HCT116 (cell line): Measurements from ENCODE around the gene ERMARD. TPM values are rescaled to one million over a fixed set of nuclear protein-coding genes. Genes with fewer than 3 reads are reported as not detected.

Source experiments
- ATAC-seq: fragments of 200-7000 bp; cut with Tn5 transposase; 2 replicates; pipeline ENCODE4 v1.9.1; 2020; ENCODE audit warnings: mild to moderate bottlenecking, moderate library complexity
- BruUV-seq: library from RNA; stranded (reverse); fragments of 400-500 nt; replicated peaks from 2 replicates; lab custom pipeline; 2021; lab: Mats Ljungman, UMichigan
- CTCF ChIA-PET: fragments of 300-600 bp; sonication (Branson Sonifier 250); formaldehyde crosslinking; loops from one replicate; lab custom pipeline; 2021; ENCODE audit warnings: antibody characterized with exemption; lab: Charles Lee
- POLR2A ChIA-PET: fragments of 300-600, 350-600 bp; sonication (Branson Sonifier 250); formaldehyde crosslinking; loops from one replicate; lab custom pipeline; 2021; ENCODE audit warnings: antibody characterized with exemption; lab: Charles Lee
- RAD21 ChIA-PET, 2 experiments: fragments of 300-600 bp; sonication (Branson Sonifier 250); formaldehyde crosslinking; loops; one replicate each; lab custom pipeline; 2023; ENCODE audit warnings: low total read pairs in 2 of 2; ENCODE audit not compliant: uncharacterized antibody in 2 of 2, unreplicated experiment in 2 of 2, low non-redundant PET in 1 of 2; lab: Charles Lee
- DNase-seq: peaks from one replicate; pipeline ENCODE4 v3.0.0-alpha.2; 2010; ENCODE audit warnings: low read depth, low spot score
- H2AFZ ChIP-seq: fragments of 200-600 bp; shearing (Covaris generic), sonication (generic); 2 replicates; pipeline ENCODE4 v1.6.1; 2017; ENCODE audit warnings: low read depth, mixed run types, mixed read lengths, antibody characterized with exemption, low read length; ENCODE audit not compliant: poor library complexity, severe bottlenecking
- H3K27ac ChIP-seq: 2 replicates; pipeline ENCODE4 v1.5.1; 2012; ENCODE audit warnings: low read depth, low read length
- H3K27me3 ChIP-seq: fragments of 200-600 bp; sonication (generic); 2 replicates; pipeline ENCODE4 v1.6.1; 2016; ENCODE audit warnings: mixed run types, low read length, mixed read lengths; ENCODE audit not compliant: insufficient read depth
- H3K36me3 ChIP-seq, 2 experiments: fragments of 200-500 bp in 1 of 2; fragments of 200-600 bp in 1 of 2; sonication (Bioruptor generic) in 1 of 2; sonication (generic) in 1 of 2; 2 replicates each; pipeline versions ENCODE4 v1.5.1 to v1.6.1; 2014 to 2016; ENCODE audit warnings: low read length in 2 of 2, inconsistent platforms in 1 of 2, mixed read lengths in 1 of 2, mixed run types in 1 of 2; ENCODE audit not compliant: insufficient read depth in 2 of 2, control insufficient read depth in 1 of 2
- H3K4me1 ChIP-seq, 2 experiments: fragments of 200-600 bp in 1 of 2; sonication (generic) in 1 of 2; 2 replicates each; pipeline versions ENCODE4 v1.5.1 to v1.6.1; 2012 to 2017; ENCODE audit warnings: low read length in 2 of 2, inconsistent platforms in 1 of 2, mild to moderate bottlenecking in 1 of 2, mixed read lengths in 1 of 2, mixed run types in 1 of 2, moderate library complexity in 1 of 2; ENCODE audit not compliant: insufficient read depth in 2 of 2, control insufficient read depth in 1 of 2
- H3K4me2 ChIP-seq: fragments of 200-600 bp; sonication (generic); 2 replicates; pipeline ENCODE4 v1.6.1; 2017; ENCODE audit warnings: mixed run types, low read length, mixed read lengths
- H3K4me3 ChIP-seq, 2 experiments: fragments of 200-600 bp in 1 of 2; sonication (generic) in 1 of 2; replicated peaks in 1 of 2; 2 replicates each; pipeline ENCODE4 v1.5.1; 2011 to 2016; ENCODE audit warnings: low read length in 2 of 2, control low read depth in 1 of 2, low read depth in 1 of 2, mild to moderate bottlenecking in 1 of 2, mixed read lengths in 1 of 2, mixed run types in 1 of 2
- H3K79me2 ChIP-seq: fragments of 200-600 bp; sonication (generic); 2 replicates; pipeline ENCODE4 v1.6.1; 2017; ENCODE audit warnings: mild to moderate bottlenecking, mixed run types, low read length, moderate library complexity, mixed read lengths; ENCODE audit not compliant: insufficient read depth
- H3K9ac ChIP-seq: fragments of 200-600 bp; sonication (generic); 2 replicates; pipeline ENCODE4 v1.6.1; 2016; ENCODE audit warnings: low read length, mixed read lengths
- H3K9me2 ChIP-seq: fragments of 200-600 bp; sonication (generic), shearing (Covaris generic); 2 replicates; pipeline ENCODE4 v1.6.1; 2017; ENCODE audit warnings: mixed run types, mild to moderate bottlenecking, moderate library complexity; ENCODE audit not compliant: insufficient read depth
- H3K9me3 ChIP-seq, 2 experiments: fragments of 200-500 bp in 1 of 2; fragments of 200-600 bp in 1 of 2; sonication (Bioruptor generic) in 1 of 2; sonication (generic) in 1 of 2; 2 replicates each; pipeline ENCODE4 v1.6.1; 2014 to 2017; ENCODE audit warnings: low read length in 2 of 2, mixed read lengths in 2 of 2, inconsistent platforms in 1 of 2, low read depth in 1 of 2, mild to moderate bottlenecking in 1 of 2, mixed run types in 1 of 2, moderate library complexity in 1 of 2; ENCODE audit not compliant: control insufficient read depth in 1 of 2, insufficient read depth in 1 of 2
- H4K20me1 ChIP-seq: fragments of 200-600 bp; sonication (generic), shearing (Covaris generic); 2 replicates; pipeline ENCODE4 v1.6.1; 2017; ENCODE audit warnings: mixed run types, mild to moderate bottlenecking, moderate library complexity; ENCODE audit not compliant: insufficient read depth
- ATF3 ChIP-seq: IDR thresholded peaks from 2 replicates; pipeline ENCODE4 v1.6.1; 2012
- EGR1 ChIP-seq: IDR thresholded peaks from 2 replicates; pipeline ENCODE4 v1.6.1; 2012; ENCODE audit warnings: low read depth
- POLR2AphosphoS5 ChIP-seq: IDR thresholded peaks from 2 replicates; pipeline ENCODE4 v1.6.1; 2011; ENCODE audit warnings: mild to moderate bottlenecking, low read depth, low read length, moderate library complexity
- REST ChIP-seq: IDR thresholded peaks from 2 replicates; pipeline ENCODE4 v1.6.1; 2012; ENCODE audit warnings: low read depth
- SIN3A ChIP-seq: IDR thresholded peaks from 2 replicates; pipeline ENCODE4 v1.6.1; 2012; ENCODE audit warnings: low read depth
- SRF ChIP-seq: IDR thresholded peaks from 2 replicates; pipeline ENCODE4 v1.6.1; 2012; ENCODE audit warnings: low read depth
- YY1 ChIP-seq: IDR thresholded peaks from 2 replicates; pipeline ENCODE4 v1.6.1; 2011; ENCODE audit warnings: low read length, low read depth, moderate library complexity, mild to moderate bottlenecking; ENCODE audit not compliant: insufficient replicate concordance; ENCODE audit errors: extremely low read depth
- ZNF274 ChIP-seq: fragments of 200-500 bp; sonication (Bioruptor generic); IDR thresholded peaks from 2 replicates; pipeline ENCODE4 v1.6.1; 2014; ENCODE audit warnings: mild to moderate bottlenecking, low read depth, low read length, inconsistent platforms
- intact Hi-C: fragments of 100-400 bp; cut with micrococcal nuclease; formaldehyde crosslinking; loops from 2 replicates; pipeline ENCODE4 v1.10.0; 2022
- total RNA-seq: library from RNA; stranded (reverse); gene quantifications from one replicate; pipeline ENCODE4 v1.2.1, GENCODE V29; 2021; ENCODE audit not compliant: unreplicated experiment

The ERMARD gene
- total RNA-seq, 1 experiment from 2014 or later = 24.7 TPM

DNA sequence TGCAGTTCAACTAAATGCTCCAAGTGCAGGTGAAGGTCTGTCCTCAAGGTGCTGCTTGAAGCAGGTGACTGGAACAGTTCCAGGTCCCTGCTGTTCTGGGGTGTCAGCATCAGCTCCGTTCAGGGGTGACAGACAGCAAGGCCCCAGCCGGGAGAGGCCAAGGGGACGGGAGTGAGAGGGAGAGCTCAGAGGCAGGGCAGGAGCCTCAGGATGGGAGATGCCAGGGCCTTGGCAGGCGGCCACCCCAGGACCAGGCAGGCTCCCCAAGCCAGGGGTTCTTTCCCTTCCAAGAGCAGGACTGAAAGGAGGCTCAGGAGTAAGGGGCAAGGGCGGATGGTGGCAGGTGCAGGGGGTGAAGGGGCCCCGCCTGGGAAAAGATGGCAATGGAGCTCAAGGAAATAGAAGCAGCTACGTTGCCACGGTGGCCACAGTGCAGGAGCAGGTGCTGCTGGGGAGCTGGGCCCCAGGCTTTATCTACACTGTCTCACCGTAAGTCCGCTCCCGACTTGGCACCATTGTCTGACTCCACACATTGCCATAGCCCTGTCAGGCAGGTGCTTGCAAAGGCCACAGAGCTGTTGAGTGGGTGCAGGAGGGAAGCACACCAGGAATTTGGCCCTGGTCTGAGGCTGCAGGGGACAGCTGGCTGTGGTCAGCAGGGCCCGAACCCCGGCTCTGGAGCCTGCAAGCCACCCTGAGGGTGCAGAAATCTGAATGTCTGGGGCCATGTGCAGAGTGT lies 43.1 kb downstream of the ERMARD start:
- no peak for ATAC-seq
- no peak for TF ChIP-seq POLR2AphosphoS5
- no peak for TF ChIP-seq EGR1
- TF ChIP-seq REST = no peak
- TF ChIP-seq ZNF274 = no peak
- TF ChIP-seq YY1 = no peak
- no peak for TF ChIP-seq SIN3A
- TF ChIP-seq SRF = no peak
- TF ChIP-seq ATF3 = no peak
- TF ChIP-seq, all 23 proteins: peak for 0
- CTCF ChIA-PET = interaction anchor here (1.3 kb wide), 1 partner anchor 12 kb away, joined by 4 read pairs; no protein-coding TSS in a partner anchor
- BruUV-seq = no TSS peak
- Histone ChIP-seq H3K9me2 (no peaks in the 10 kb centered on the region), H3K9me3 (no peaks in the 10 kb centered on the region), H3K9ac (no peak overlapping the region), H3K36me3 (no peaks in the 10 kb centered on the region), H3K4me2 (no peak overlapping the region), H4K20me1 (no peaks in the 10 kb centered on the region), H3K4me3 (no peak overlapping the region), H3K4me1 (peaks cover 0 to 13% of the 10 kb centered on the region in 2 experiments; a peak in 3 of 4 replicates), H2AFZ (no peak overlapping the region), H3K79me2 (no peaks in the 10 kb centered on the region), H3K27me3 (no peaks in the 10 kb centered on the region; the same call in 1 of the 2 replicates), H3K27ac (no peak overlapping the region)
- intact Hi-C loops = loop anchor here (10.0 kb wide), 1 partner anchor 510 kb away; the partner anchor contains the start of gene FAM120B
- POLR2A ChIA-PET = no interaction called here
- RAD21 ChIA-PET = no interaction called here
- DNase-seq = no peak
